Measurements from ENCODE around the gene FOXO1.

FOXO1 gene

DNA sequence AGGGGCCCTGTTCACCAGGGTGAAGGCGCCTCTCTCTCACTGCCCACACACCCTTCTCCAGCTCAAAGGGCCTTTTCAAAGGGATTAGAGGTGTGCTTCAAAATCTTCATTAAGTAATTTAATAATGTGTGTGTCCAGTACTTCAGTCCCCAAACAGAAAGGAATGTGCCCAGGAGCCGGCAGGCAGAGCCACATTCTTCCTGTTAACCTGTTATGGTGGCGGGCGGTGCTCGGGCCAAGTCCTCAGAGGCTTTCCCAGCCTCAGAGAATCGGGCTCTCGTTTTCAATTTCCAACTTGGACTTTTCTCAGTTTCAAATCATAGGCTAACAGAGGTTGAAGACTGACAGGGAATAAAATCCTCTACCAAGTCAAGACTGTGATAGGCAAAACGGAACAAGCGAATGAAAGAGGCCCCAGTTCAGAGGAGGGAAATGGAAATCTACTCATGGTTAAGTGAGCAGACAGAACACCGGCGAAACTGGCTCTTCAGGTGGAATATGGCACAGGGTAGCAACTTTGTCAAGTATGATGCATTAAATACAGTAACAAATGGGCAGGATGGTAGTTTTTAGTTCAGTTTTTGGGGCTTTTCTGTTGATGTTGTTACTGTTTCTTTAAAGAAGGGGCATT, 68.6 kb downstream of the FOXO1 start:
- in situ Hi-C loops (cut with HindIII; ENCODE audit: low sequenced_read_pairs), result no loop called here
- TF ChIP-seq, protein P1, sequence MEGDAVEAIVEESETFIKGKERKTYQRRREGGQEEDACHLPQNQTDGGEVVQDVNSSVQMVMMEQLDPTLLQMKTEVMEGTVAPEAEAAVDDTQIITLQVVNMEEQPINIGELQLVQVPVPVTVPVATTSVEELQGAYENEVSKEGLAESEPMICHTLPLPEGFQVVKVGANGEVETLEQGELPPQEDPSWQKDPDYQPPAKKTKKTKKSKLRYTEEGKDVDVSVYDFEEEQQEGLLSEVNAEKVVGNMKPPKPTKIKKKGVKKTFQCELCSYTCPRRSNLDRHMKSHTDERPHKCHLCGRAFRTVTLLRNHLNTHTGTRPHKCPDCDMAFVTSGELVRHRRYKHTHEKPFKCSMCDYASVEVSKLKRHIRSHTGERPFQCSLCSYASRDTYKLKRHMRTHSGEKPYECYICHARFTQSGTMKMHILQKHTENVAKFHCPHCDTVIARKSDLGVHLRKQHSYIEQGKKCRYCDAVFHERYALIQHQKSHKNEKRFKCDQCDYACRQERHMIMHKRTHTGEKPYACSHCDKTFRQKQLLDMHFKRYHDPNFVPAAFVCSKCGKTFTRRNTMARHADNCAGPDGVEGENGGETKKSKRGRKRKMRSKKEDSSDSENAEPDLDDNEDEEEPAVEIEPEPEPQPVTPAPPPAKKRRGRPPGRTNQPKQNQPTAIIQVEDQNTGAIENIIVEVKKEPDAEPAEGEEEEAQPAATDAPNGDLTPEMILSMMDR (IDR thresholded peaks at IDR 0.05; ENCODE audit: low read depth, low read length, missing control alignments), result no peak
- no peak overlapping the region for H3K4me3 ChIP-seq (ENCODE audit: low read depth, low read length)
- DNase-seq (ENCODE audit: low read depth), result no peak

DNA sequence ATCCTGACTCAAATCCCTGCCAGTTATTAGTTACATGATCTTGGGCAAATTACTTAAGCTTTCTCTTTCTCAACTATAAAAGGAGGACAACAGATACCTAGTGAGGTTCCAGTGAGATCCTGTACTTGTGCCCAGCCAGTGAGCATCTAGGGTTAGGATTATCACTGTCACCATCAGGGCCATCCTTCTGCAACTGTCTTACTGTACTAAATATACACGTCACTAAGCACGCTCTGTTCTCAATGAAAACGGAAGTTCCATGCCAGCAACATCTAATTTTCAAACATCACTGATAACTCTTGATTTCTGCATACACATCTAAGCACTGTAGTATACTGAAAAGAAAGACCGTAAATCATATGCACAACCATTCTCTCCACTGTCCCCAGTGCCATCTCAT, 70.0 kb downstream of the FOXO1 start:
- in situ Hi-C loops (cut with HindIII; ENCODE audit: low sequenced_read_pairs), result no loop called here
- TF ChIP-seq, protein P1 (IDR thresholded peaks at IDR 0.05; ENCODE audit: low read depth, low read length, missing control alignments), result no peak
- DNase-seq (ENCODE audit: low read depth), result no peak
- H3K4me3 ChIP-seq (ENCODE audit: low read depth, low read length), result no peak overlapping the region

DNA sequence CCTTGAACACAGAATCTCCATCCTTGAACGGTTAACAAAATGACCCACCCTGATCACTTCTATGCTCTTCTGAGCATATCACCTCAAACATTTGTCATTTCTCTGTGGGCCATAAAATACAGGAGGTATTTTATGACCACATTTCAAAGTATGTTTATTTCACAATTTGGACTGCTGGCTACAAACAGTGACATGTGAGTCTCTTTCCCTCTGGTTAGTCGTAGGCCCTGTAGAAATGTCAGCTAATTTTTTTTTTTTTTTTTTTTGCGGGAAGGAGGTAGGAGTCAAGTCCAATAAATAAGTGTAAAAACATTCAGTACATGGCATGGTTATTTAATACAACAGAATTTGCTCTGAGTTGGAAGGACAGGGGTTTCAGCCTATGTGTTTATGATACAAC, 70.7 kb downstream of the FOXO1 start:
- no peak for DNase-seq (ENCODE audit: low read depth)
- in situ Hi-C loops (cut with HindIII; ENCODE audit: low sequenced_read_pairs), result no loop called here
- TF ChIP-seq, protein P1 (IDR thresholded peaks at IDR 0.05; ENCODE audit: low read depth, low read length, missing control alignments), result no peak

DNA sequence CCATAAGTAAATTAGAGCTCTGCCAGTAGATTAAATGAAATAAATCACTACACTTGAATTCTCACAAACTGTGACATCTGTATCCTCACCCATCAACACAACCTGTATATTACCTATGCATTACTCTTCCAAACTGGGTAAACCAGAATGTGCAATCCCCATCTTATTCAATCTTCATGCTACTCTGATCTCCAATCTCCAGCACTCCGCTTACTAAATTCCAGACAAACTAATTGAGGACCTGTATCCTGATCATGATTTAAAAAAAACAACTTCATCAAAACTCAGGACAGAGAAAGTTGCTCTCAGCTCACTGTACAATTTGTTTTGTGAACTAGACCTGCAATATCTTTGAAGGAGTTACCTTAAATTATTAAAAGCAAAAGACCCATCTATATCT, 74.4 kb downstream of the FOXO1 start:
- DNase-seq (ENCODE audit: low read depth), result no peak
- in situ Hi-C loops (cut with HindIII; ENCODE audit: low sequenced_read_pairs), result no loop called here
- no peak overlapping the region for H3K4me3 ChIP-seq (ENCODE audit: low read depth, low read length)
- TF ChIP-seq, protein P1 (IDR thresholded peaks at IDR 0.05; ENCODE audit: low read depth, low read length, missing control alignments), result no peak

More for the DNA sequence above, 70.7 kb downstream of the FOXO1 start:
- H3K4me3 ChIP-seq (ENCODE audit: low read depth, low read length), result no peak overlapping the region

DNA sequence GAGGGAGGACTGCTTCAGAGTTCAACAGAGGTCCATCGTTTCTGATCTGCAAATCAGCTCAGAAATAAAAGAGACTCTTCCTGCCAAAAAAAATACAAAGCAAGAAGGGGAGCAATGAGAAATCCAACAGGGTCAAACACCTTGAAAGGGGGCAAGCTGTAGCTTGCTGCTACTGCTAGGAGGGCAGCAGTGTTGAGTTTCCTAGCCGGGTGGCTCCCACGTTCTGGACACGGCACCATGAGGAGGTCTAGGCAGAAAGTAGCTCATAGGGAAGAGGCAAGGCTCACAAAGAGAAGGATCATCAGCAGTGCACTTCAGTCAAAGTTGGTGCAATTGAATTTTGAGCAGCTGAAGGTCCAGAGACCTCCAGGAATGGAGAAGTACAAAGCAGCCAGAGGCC, 75.3 kb downstream of the FOXO1 start:
- in situ Hi-C loops (cut with HindIII; ENCODE audit: low sequenced_read_pairs), result no loop called here
- DNase-seq (ENCODE audit: low read depth), result no peak
- H3K4me3 ChIP-seq (ENCODE audit: low read depth, low read length), result no peak overlapping the region
- TF ChIP-seq, protein P1 (IDR thresholded peaks at IDR 0.05; ENCODE audit: low read depth, low read length, missing control alignments), result no peak

DNA sequence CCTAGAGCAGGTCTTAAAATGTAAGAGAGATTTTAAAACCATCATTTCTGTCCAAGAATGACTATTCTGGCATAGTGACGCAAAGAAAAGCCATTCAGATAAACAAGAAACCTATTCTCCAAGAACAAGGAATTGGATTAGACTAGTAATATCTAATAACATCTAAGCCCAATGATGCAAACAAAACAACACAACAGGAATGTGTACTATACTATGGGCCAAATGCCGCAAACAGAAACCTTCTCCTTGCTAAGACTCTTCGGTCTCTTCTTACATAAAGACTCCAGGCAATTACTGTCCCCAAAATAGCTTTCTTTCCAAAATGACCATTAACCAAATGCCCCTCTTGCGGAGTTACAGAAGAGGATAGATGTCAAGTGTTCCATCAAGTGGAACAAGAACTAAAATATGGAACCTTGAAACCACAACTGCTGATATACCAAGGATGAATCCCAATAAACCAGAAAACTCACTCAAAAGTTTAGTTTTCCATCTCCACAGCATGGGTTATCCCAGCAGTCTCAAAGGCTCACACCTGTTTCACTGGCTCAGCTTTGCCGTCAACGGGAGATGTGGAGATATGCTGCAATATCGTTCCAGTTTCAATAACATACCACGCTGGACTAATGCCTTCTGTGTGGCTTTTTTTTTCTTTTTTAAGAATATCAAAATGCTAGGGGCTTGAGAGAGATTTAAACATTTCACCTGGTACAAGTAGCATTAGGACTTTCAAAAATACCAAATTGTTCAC, 76.2 kb downstream of the FOXO1 start:
- TF ChIP-seq, protein P1 (IDR thresholded peaks at IDR 0.05; ENCODE audit: low read depth, low read length, missing control alignments), result no peak
- no peak for DNase-seq (ENCODE audit: low read depth)
- in situ Hi-C loops (cut with HindIII; ENCODE audit: low sequenced_read_pairs), result no loop called here
- H3K4me3 ChIP-seq (ENCODE audit: low read depth, low read length), result no peak overlapping the region

Measured in astrocyte of the cerebellum (primary cell).